K562 (cell line): ENCODE data around the gene TDRKH. TPM values are rescaled to one million over a fixed set of nuclear protein-coding genes. Genes with fewer than 3 reads are reported as not detected.

Source experiments
- BACH1 ChIP-seq: fragments of 200-800 bp; sonication (Bioruptor generic); IDR thresholded peaks from 2 replicates; pipeline ENCODE4 v1.6.1; 2016; ENCODE audit warnings: missing genetic modification characterization, missing compliant biosample characterization
- BMI1 ChIP-seq: fragments of 150-350 bp; IDR thresholded peaks from 2 replicates; pipeline ENCODE4 v1.6.1; 2014; ENCODE audit warnings: low read length
- CREB1 ChIP-seq, 2 experiments: sonication (generic) in 1 of 2; formaldehyde crosslinking in 1 of 2; IDR thresholded peaks; 2 replicates each; pipeline versions ENCODE4 v1.6.1 to v1.8.0; 2012 to 2022; ENCODE audit warnings: inconsistent platforms in 1 of 2, mild to moderate bottlenecking in 1 of 2, missing genetic modification reagents in 1 of 2, moderate library complexity in 1 of 2
- EZH2 ChIP-seq: IDR thresholded peaks from 2 replicates; pipeline ENCODE4 v1.6.1; 2012; ENCODE audit warnings: low read depth, mild to moderate bottlenecking, inconsistent platforms, low read length, borderline replicate concordance
- HDAC6 ChIP-seq: IDR thresholded peaks from 2 replicates; pipeline ENCODE4 v1.6.1; 2012; ENCODE audit warnings: low read depth, mild to moderate bottlenecking, control low read depth, inconsistent platforms, low read length, moderate library complexity
- HOXB6 ChIP-seq: fragments of 250-450 bp; sonication (Bioruptor Pico); IDR thresholded peaks from 2 replicates; pipeline ENCODE4 v1.5.1; 2022; ENCODE audit warnings: mild to moderate bottlenecking, borderline replicate concordance
- MBD2 ChIP-seq: sonication (generic); IDR thresholded peaks from 2 replicates; pipeline ENCODE4 v1.6.1; 2016; ENCODE audit warnings: low read depth, borderline replicate concordance
- NELFE ChIP-seq: IDR thresholded peaks from 2 replicates; pipeline ENCODE4 v1.6.1; 2011; ENCODE audit warnings: mild to moderate bottlenecking; ENCODE audit not compliant: insufficient read depth, insufficient read length
- NFIX ChIP-seq: fragments of 250-450 bp; sonication (Bioruptor Pico); IDR thresholded peaks from 2 replicates; pipeline ENCODE4 v1.4.0; 2020; ENCODE audit warnings: low read depth, mild to moderate bottlenecking, moderate library complexity
- PKNOX1 ChIP-seq: fragments of 450-650 bp; IDR thresholded peaks from 2 replicates; pipeline ENCODE4 v1.6.1; 2016
- POLR2G ChIP-seq: fragments of 200-400 bp; formaldehyde crosslinking; IDR thresholded peaks from 2 replicates; pipeline ENCODE4 v1.6.1; 2017; ENCODE audit warnings: low read depth, mild to moderate bottlenecking, antibody characterized with exemption, low read length, moderate library complexity
- TBP ChIP-seq: optimal IDR thresholded peaks from 2 replicates; pipeline ENCODE3; 2011; ENCODE audit warnings: low read depth, low read length, improper control_type of control experiment
- TCF3 ChIP-seq: sonication (generic); formaldehyde crosslinking; IDR thresholded peaks from 2 replicates; pipeline ENCODE4 v1.4.0; 2020; ENCODE audit warnings: mild to moderate bottlenecking, missing genetic modification reagents
- USF2 ChIP-seq: sonication (generic); formaldehyde crosslinking; IDR thresholded peaks from 2 replicates; pipeline ENCODE4 v1.5.0; 2020; ENCODE audit warnings: missing genetic modification reagents
- ZNF140 ChIP-seq: fragments of 250-450 bp; sonication (Bioruptor Pico); IDR thresholded peaks from 2 replicates; pipeline ENCODE4 v1.8.0; 2021; ENCODE audit warnings: moderate library complexity, mild to moderate bottlenecking, inconsistent platforms
- ZNF431 ChIP-seq: sonication (generic); formaldehyde crosslinking; IDR thresholded peaks from 2 replicates; pipeline ENCODE4 v1.8.0; 2022; ENCODE audit warnings: mild to moderate bottlenecking, missing genetic modification reagents
- polyA plus RNA-seq, 8 experiments: library from polyadenylated mRNA; depleted of rRNA in 4 of 8; stranded (reverse) in 5 of 8; unstranded in 3 of 8; fragments of >200 nt; fragmentation: Nextera tagmentation in 2 of 8; fragmentation: Illumina TruSeq in 1 of 8; extraction: Ambion mirVana in 2 of 8; extraction: Trizol in 1 of 8; gene quantifications; 2 replicates each; pipeline versions ENCODE4 v1.2.1 to v1.2.3, GENCODE V29; 2011 to 2014; ENCODE audit warnings: inconsistent platforms in 1 of 8, missing spikeins in 1 of 8
- total RNA-seq, 7 experiments: library from RNA; depleted of rRNA in 6 of 7; stranded (reverse); fragments of >200 nt in 6 of 7; fragmentation: Illumina TruSeq in 2 of 7; extraction: Trizol in 2 of 7; gene quantifications; 2 replicates each; pipeline versions ENCODE4 v1.2.1 to v1.2.3, GENCODE V29; 2011 to 2021; ENCODE audit warnings: low replicate concordance in 1 of 7
- TF ChIP-seq, protein P1 (sequence below): fragments of 200-800 bp; sonication (Bioruptor generic); IDR thresholded peaks from 2 replicates; pipeline ENCODE4 v1.6.1; 2017; ENCODE audit warnings: missing genetic modification characterization, missing compliant biosample characterization
- TF ChIP-seq, protein P2 (sequence below): fragments of 450-650 bp; IDR thresholded peaks from 2 replicates; pipeline ENCODE4 v1.6.1; 2016; ENCODE audit warnings: borderline replicate concordance
- TF ChIP-seq, protein P3 (sequence below): IDR thresholded peaks from 2 replicates; pipeline ENCODE4 v1.6.1; 2011; ENCODE audit warnings: borderline replicate concordance, low read depth, mild to moderate bottlenecking, moderate library complexity, low read length; ENCODE audit not compliant: insufficient read depth, poor library complexity, severe bottlenecking

The TDRKH gene
- total and polyA plus RNA-seq, 9 of the 15 experiments (the other 6 are each of a cell fraction or from before 2014, with no cell fraction given) = 4.3 to 21.3 (median 8.4) TPM

- TF ChIP-seq, protein P1, sequence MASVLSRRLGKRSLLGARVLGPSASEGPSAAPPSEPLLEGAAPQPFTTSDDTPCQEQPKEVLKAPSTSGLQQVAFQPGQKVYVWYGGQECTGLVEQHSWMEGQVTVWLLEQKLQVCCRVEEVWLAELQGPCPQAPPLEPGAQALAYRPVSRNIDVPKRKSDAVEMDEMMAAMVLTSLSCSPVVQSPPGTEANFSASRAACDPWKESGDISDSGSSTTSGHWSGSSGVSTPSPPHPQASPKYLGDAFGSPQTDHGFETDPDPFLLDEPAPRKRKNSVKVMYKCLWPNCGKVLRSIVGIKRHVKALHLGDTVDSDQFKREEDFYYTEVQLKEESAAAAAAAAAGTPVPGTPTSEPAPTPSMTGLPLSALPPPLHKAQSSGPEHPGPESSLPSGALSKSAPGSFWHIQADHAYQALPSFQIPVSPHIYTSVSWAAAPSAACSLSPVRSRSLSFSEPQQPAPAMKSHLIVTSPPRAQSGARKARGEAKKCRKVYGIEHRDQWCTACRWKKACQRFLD (CRISPR knock-in tag) = no peak
- TF ChIP-seq BMI1 (no peak), CREB1 (IDR thresholded peaks at IDR 0.05) (peak; percentile 45), CREB1 (CRISPR knock-in tag; IDR thresholded peaks at IDR 0.05) (peak; percentile 72), EZH2 (no peak), ZNF431 (CRISPR knock-in tag) (0 out of 2 replicates have a peak, but pooled peaks have one; percentile 43), TBP (peak; percentile 85), MBD2 (peak; percentile 74), BACH1 (tag) (no peak), TCF3 (peak; percentile 42; the same call in 1 of the 2 replicates), HDAC6 (0 out of 2 replicates have a peak, but pooled peaks have one; percentile 68), ZNF140 (CRISPR knock-in tag) (no peak), USF2 (CRISPR knock-in tag) (no peak), NFIX (no peak), POLR2G (peak; percentile 99), PKNOX1 (0 out of 2 replicates have a peak, but pooled peaks have one; percentile 32), HOXB6 (no peak), NELFE (no peak)
- TF ChIP-seq, protein P2, sequence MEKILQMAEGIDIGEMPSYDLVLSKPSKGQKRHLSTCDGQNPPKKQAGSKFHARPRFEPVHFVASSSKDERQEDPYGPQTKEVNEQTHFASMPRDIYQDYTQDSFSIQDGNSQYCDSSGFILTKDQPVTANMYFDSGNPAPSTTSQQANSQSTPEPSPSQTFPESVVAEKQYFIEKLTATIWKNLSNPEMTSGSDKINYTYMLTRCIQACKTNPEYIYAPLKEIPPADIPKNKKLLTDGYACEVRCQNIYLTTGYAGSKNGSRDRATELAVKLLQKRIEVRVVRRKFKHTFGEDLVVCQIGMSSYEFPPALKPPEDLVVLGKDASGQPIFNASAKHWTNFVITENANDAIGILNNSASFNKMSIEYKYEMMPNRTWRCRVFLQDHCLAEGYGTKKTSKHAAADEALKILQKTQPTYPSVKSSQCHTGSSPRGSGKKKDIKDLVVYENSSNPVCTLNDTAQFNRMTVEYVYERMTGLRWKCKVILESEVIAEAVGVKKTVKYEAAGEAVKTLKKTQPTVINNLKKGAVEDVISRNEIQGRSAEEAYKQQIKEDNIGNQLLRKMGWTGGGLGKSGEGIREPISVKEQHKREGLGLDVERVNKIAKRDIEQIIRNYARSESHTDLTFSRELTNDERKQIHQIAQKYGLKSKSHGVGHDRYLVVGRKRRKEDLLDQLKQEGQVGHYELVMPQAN = peak; percentile 87
- TF ChIP-seq, protein P3, sequence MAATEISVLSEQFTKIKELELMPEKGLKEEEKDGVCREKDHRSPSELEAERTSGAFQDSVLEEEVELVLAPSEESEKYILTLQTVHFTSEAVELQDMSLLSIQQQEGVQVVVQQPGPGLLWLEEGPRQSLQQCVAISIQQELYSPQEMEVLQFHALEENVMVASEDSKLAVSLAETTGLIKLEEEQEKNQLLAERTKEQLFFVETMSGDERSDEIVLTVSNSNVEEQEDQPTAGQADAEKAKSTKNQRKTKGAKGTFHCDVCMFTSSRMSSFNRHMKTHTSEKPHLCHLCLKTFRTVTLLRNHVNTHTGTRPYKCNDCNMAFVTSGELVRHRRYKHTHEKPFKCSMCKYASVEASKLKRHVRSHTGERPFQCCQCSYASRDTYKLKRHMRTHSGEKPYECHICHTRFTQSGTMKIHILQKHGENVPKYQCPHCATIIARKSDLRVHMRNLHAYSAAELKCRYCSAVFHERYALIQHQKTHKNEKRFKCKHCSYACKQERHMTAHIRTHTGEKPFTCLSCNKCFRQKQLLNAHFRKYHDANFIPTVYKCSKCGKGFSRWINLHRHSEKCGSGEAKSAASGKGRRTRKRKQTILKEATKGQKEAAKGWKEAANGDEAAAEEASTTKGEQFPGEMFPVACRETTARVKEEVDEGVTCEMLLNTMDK = no peak
These were observed 27.1 kb downstream of the TDRKH start, which contains the start of gene MRPL9 (continued) for GRCh38 chr1:151762941-151763921.
